Smooth muscle cell (in vitro differentiated cells): ENCODE data around the gene CD1D. TPM values are rescaled to one million over a fixed set of nuclear protein-coding genes. Genes with fewer than 3 reads are reported as not detected.
A peak's percentile ranks its signal among the peaks of the same experiment; 100 is the strongest.

Experiments used
- DNase-seq: peaks from one replicate; lab custom pipeline; 2025; ENCODE audit not compliant: unreplicated experiment; lab: John Stamatoyannopoulos, UW
- H2AFZ ChIP-seq: fragments of 200-600 bp; sonication (generic); 2 replicates; pipeline ENCODE4 v1.6.0; 2016; ENCODE audit warnings: antibody characterized with exemption, low read depth, mild to moderate bottlenecking
- H3F3A ChIP-seq: fragments of 200-600 bp; sonication (generic); 2 replicates; pipeline ENCODE4 v1.6.0; 2017; ENCODE audit warnings: antibody characterized with exemption, low read depth
- H3K27ac ChIP-seq: fragments of 200-600 bp; sonication (generic); 2 replicates; pipeline ENCODE4 v1.5.1; 2016; ENCODE audit warnings: low read depth, mild to moderate bottlenecking
- H3K27me3 ChIP-seq: fragments of 200-600 bp; sonication (generic); 2 replicates; pipeline ENCODE4 v1.6.1; 2016; ENCODE audit warnings: low read depth, mild to moderate bottlenecking
- H3K36me3 ChIP-seq: fragments of 200-600 bp; sonication (generic); 2 replicates; pipeline ENCODE4 v1.5.1; 2016; ENCODE audit warnings: low read depth
- H3K4me1 ChIP-seq: fragments of 200-600 bp; sonication (generic); 2 replicates; pipeline ENCODE4 v1.5.1; 2016; ENCODE audit warnings: low read depth
- H3K4me2 ChIP-seq: fragments of 200-600 bp; sonication (generic); 2 replicates; pipeline ENCODE4 v1.6.0; 2016; ENCODE audit warnings: mild to moderate bottlenecking
- H3K4me3 ChIP-seq: fragments of 200-600 bp; sonication (generic); 2 replicates; pipeline ENCODE4 v1.5.1; 2016; ENCODE audit warnings: mild to moderate bottlenecking
- H3K79me2 ChIP-seq: fragments of 200-600 bp; sonication (generic); 2 replicates; pipeline ENCODE4 v1.6.0; 2016; ENCODE audit warnings: low read depth, mild to moderate bottlenecking
- H3K9ac ChIP-seq: fragments of 200-600 bp; sonication (generic); 2 replicates; pipeline ENCODE4 v1.6.0; 2016; ENCODE audit warnings: low read depth
- H3K9me3 ChIP-seq: fragments of 200-600 bp; sonication (generic); replicated peaks from 2 replicates; pipeline ENCODE4 v1.5.1; 2016; ENCODE audit warnings: low read depth
- H4K20me1 ChIP-seq: fragments of 200-600 bp; sonication (generic); 2 replicates; pipeline ENCODE4 v1.6.0; 2016; ENCODE audit warnings: low read depth
- CTCF ChIP-seq: fragments of 200-600 bp; sonication (generic); IDR thresholded peaks from 2 replicates; pipeline ENCODE4 v1.5.1; 2017; ENCODE audit warnings: borderline replicate concordance, mild to moderate bottlenecking, antibody characterized with exemption; ENCODE audit not compliant: insufficient read depth, poor library complexity, severe bottlenecking
- WGBS: methylation state at CpG from one replicate; pipeline ENCODE4 v1.1.7; 2016; ENCODE audit warnings: low lambda C conversion rate; 5-methylcytosine and 5-hydroxymethylcytosine counted together
- polyA plus RNA-seq: library from polyadenylated mRNA; unstranded; fragments of >200 nt; fragmentation: Nextera tagmentation; extraction: Ambion mirVana; gene quantifications from 2 replicates; pipeline ENCODE4 v1.2.1, GENCODE V29; 2016
- total RNA-seq: library from RNA; depleted of rRNA; stranded (reverse); fragments of >200 nt; gene quantifications from 2 replicates; pipeline ENCODE4 v1.2.3, GENCODE V29; 2014

CD1D gene
- total and polyA plus RNA-seq, 2 experiments from 2014 or later, result 2.7 to 3.3 TPM

- Histone ChIP-seq H2AFZ (no peak overlapping the region), H3K4me2 (peak overlapping the region; percentile 32), H3K4me3 (no peak overlapping the region), H3K4me1 (peaks cover 7% of the 10 kb centered on the region), H3K27ac (no peak overlapping the region), H3K27me3 (peaks cover 25% of the 10 kb centered on the region), H3K36me3 (no peaks in the 10 kb centered on the region), H3K79me2 (no peaks in the 10 kb centered on the region), H4K20me1 (no peaks in the 10 kb centered on the region), H3F3A (no peaks in the 10 kb centered on the region), H3K9me3 (no peaks in the 10 kb centered on the region), H3K9ac (no peak overlapping the region)
- no peak for TF ChIP-seq CTCF
- 47% methylated on average over 3 of the region's 3 CpGs for WGBS
- no peak for DNase-seq
These were observed 5.5 kb downstream of the CD1D start for GRCh38 chr1:158186180-158186579.

GRCh38 chr1:158188611-158189010 is 7.9 kb downstream of the CD1D start:
- 75% methylated on average over 4 of the region's 4 CpGs for WGBS
- Histone ChIP-seq H4K20me1 (no peaks in the 10 kb centered on the region), H2AFZ (no peak overlapping the region), H3K36me3 (no peaks in the 10 kb centered on the region), H3K9ac (no peak overlapping the region), H3K4me3 (no peak overlapping the region), H3K27me3 (peaks cover 5% of the 10 kb centered on the region), H3K4me1 (peaks cover 7% of the 10 kb centered on the region), H3K9me3 (no peaks in the 10 kb centered on the region), H3F3A (no peaks in the 10 kb centered on the region), H3K27ac (no peak overlapping the region), H3K4me2 (no peak overlapping the region), H3K79me2 (no peaks in the 10 kb centered on the region)
- no peak for TF ChIP-seq CTCF
- DNase-seq, result no peak

GRCh38 chr1:158189624-158190023 is 8.9 kb downstream of the CD1D start:
- Histone ChIP-seq H4K20me1 (no peaks in the 10 kb centered on the region), H3K79me2 (no peaks in the 10 kb centered on the region), H3F3A (no peaks in the 10 kb centered on the region), H2AFZ (no peak overlapping the region), H3K4me3 (no peak overlapping the region), H3K9me3 (no peaks in the 10 kb centered on the region), H3K9ac (no peak overlapping the region), H3K27ac (no peak overlapping the region), H3K4me2 (no peak overlapping the region), H3K36me3 (no peaks in the 10 kb centered on the region), H3K27me3 (no peaks in the 10 kb centered on the region), H3K4me1 (peaks cover 7% of the 10 kb centered on the region)
- DNase-seq, result no peak
- TF ChIP-seq CTCF, result no peak
- WGBS, result 85% methylated on average over 3 of the region's 3 CpGs

- no peak overlapping the region for H3K4me2 ChIP-seq
- no peaks in the 10 kb centered on the region for H3K9me3 ChIP-seq
- no peak overlapping the region for H3K4me3 ChIP-seq
- no peak overlapping the region for H3K27ac ChIP-seq
- DNase-seq, result no peak
- no peaks in the 10 kb centered on the region for H3K79me2 ChIP-seq
- no peaks in the 10 kb centered on the region for H3K36me3 ChIP-seq
- TF ChIP-seq CTCF, result no peak
- H3K9ac ChIP-seq, result no peak overlapping the region
- H2AFZ ChIP-seq, result no peak overlapping the region
- no peaks in the 10 kb centered on the region for H3K27me3 ChIP-seq
- WGBS, result 40% methylated on average over 6 of the region's 6 CpGs
- H3F3A ChIP-seq, result no peaks in the 10 kb centered on the region
- H4K20me1 ChIP-seq, result no peaks in the 10 kb centered on the region
- H3K4me1 ChIP-seq, result peaks cover 7% of the 10 kb centered on the region
These were observed 10.6 kb downstream of the CD1D start for GRCh38 chr1:158191299-158191698.
